Measurements from ENCODE around the gene CAMK2N2. TPM values are rescaled to one million over a fixed set of nuclear protein-coding genes. Genes with fewer than 3 reads are reported as not detected.

CAMK2N2 gene
- total and polyA plus RNA-seq, 2 of the 4 experiments (the other 2 are of a cell fraction): 0.34 TPM; not detected in 1

DNA sequence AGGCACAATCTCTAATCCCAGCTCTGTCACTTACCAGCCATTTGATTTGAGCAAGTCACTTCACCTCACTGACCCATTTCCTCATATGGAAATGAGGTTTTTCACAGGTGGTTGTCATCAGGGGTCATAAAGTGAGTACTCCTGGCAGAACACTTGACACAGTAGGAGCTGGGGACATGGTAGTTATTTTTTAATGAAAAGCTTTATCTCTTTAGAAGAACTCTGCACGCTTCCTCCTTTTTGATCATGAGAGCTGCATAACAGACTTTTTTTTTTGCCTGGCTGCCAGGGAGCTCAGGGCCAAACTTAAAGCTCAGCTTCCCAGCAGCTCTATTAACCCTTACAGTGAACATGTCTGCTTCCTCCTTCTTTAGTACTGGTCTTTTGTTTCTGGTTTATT is 23.5 kb downstream of the CAMK2N2 start:
- no peak overlapping the region for H2BK120ac ChIP-seq (ENCODE audit: low read depth, low read length)
- H3K79me1 ChIP-seq (ENCODE audit: low read depth in 1 of 2, low read length in 2 of 2): no peaks in the 10 kb centered on the region
- dilution Hi-C loops (cut with HindIII; ENCODE audit: low sequenced_read_pairs, unreplicated experiment): no loop called here
- no peak overlapping the region for H4K8ac ChIP-seq (ENCODE audit: low read depth in 2 of 2, low read length in 2 of 2)
- no peak overlapping the region for H2AFZ ChIP-seq (replicated peaks; ENCODE audit: low read length, poor library complexity)
- peaks cover 13% of the 10 kb centered on the region for H4K20me1 ChIP-seq (ENCODE audit: insufficient read depth, low read length)
- no peak overlapping the region for H4K91ac ChIP-seq (ENCODE audit: insufficient read depth, low read depth, low read length)
- H3K27me3 ChIP-seq (ENCODE audit: control insufficient read depth, insufficient read depth, low read length): peaks cover 18% of the 10 kb centered on the region
- no peak overlapping the region for H2AK5ac ChIP-seq (ENCODE audit: low read depth, low read length)
- no peak overlapping the region for H2BK5ac ChIP-seq (ENCODE audit: low read depth, low read length, poor library complexity, severe bottlenecking)
- no peak overlapping the region for H3K14ac ChIP-seq (replicated peaks; ENCODE audit: low read depth, low read length)
- H3K36me3 ChIP-seq (ENCODE audit: control insufficient read depth, insufficient read depth, low read length): peaks cover 8% of the 10 kb centered on the region
- no peak for TF ChIP-seq RAD21 (IDR thresholded peaks at IDR 0.05; ENCODE audit: low read length)
- TF ChIP-seq, protein P1, sequence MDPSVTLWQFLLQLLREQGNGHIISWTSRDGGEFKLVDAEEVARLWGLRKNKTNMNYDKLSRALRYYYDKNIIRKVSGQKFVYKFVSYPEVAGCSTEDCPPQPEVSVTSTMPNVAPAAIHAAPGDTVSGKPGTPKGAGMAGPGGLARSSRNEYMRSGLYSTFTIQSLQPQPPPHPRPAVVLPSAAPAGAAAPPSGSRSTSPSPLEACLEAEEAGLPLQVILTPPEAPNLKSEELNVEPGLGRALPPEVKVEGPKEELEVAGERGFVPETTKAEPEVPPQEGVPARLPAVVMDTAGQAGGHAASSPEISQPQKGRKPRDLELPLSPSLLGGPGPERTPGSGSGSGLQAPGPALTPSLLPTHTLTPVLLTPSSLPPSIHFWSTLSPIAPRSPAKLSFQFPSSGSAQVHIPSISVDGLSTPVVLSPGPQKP (IDR thresholded peaks at IDR 0.05; ENCODE audit: borderline replicate concordance, low read depth, low read length): no peak
- TF ChIP-seq RFX5 (IDR thresholded peaks at IDR 0.05; ENCODE audit: low read depth, low read length): no peak
- no peak for TF ChIP-seq CHD1 (IDR thresholded peaks at IDR 0.05; ENCODE audit: low read depth, low read length)
- no peak for TF ChIP-seq CEBPB (IDR thresholded peaks at IDR 0.05; ENCODE audit: low read depth, low read length)
- no peak for TF ChIP-seq FOS (IDR thresholded peaks at IDR 0.05; ENCODE audit: low read depth, low read length)
- H3K18ac ChIP-seq (ENCODE audit: low read depth, low read length): no peak overlapping the region
- no peak overlapping the region for H3K56ac ChIP-seq (ENCODE audit: extremely low read depth, insufficient read depth, low read length)
- no peak overlapping the region for H2BK15ac ChIP-seq (ENCODE audit: low read depth, low read length)
- in situ Hi-C loops (cut with MboI; ENCODE audit: low sequenced_read_pairs): no loop called here
- H2BK20ac ChIP-seq (ENCODE audit: low read depth, low read length): no peak overlapping the region
- no peak overlapping the region for H3K4me3 ChIP-seq (ENCODE audit: insufficient read depth, low read depth, low read length)
- ATAC-seq (ENCODE audit: low read depth): no peak
- no peak overlapping the region for H3K23ac ChIP-seq (ENCODE audit: low read depth, low read length)
- POLR2A ChIA-PET (ENCODE audit: unreplicated experiment): interaction anchor here (0.6 kb wide), 1 partner anchor 10 kb away, joined by 4 read pairs; no protein-coding TSS in a partner anchor
- no peak overlapping the region for H3K27ac ChIP-seq (ENCODE audit: insufficient read depth, low read length)
- H3K9ac ChIP-seq (ENCODE audit: low read depth, low read length): no peak overlapping the region
- CTCF ChIA-PET: interaction anchor here (3.1 kb wide), 1 partner anchor 10 kb away, joined by 10 read pairs; no protein-coding TSS in a partner anchor
- H4K5ac ChIP-seq (ENCODE audit: low read depth, low read length): no peak overlapping the region
- no peaks in the 10 kb centered on the region for H3K4me1 ChIP-seq (ENCODE audit: control insufficient read depth, insufficient read depth, low read length)
- no peak overlapping the region for H3K4me2 ChIP-seq (ENCODE audit: low read depth, low read length)
- H3K9me1 ChIP-seq (ENCODE audit: insufficient read depth, low read length): 0 out of 2 replicates have a peak, but pooled peaks cover 2% of the 10 kb centered on the region
- WGBS, 2 experiments (ENCODE audit: extremely low coverage in 2 of 2, insufficient read length in 1 of 2): no CpG with 5 or more reads among the region's 1 CpG
- intact Hi-C loops (cut with micrococcal nuclease): no loop called here
- BruUV-seq (replicated peaks): no TSS peak
- no peak overlapping the region for H3K4ac ChIP-seq (ENCODE audit: low read depth, low read length)
- no peak for DNase-seq
- H3K9me3 ChIP-seq (ENCODE audit: control insufficient read depth, insufficient read depth, low read length): no peaks in the 10 kb centered on the region
- no peak overlapping the region for H2AK9ac ChIP-seq (replicated peaks; ENCODE audit: low read depth, low read length, poor library complexity)

Data from IMR-90 (cell line).